Activated CD4-positive, CD25-positive, alpha-beta regulatory T cell treated with anti-CD3 and anti-CD28 coated beads, Interleukin-2, amount 50 U/mL, for 72 hours (primary cell): Measurements from ENCODE around the gene OXT.
"Not testable (repeated sequence)": the region's sequence is repeated elsewhere in the genome, so short reads cannot be mapped to it uniquely, and the experiment has no call there.

Experiments used
- DNase-seq: peaks from one replicate; pipeline ENCODE4 v3.0.0; 2021

The OXT gene

DNA sequence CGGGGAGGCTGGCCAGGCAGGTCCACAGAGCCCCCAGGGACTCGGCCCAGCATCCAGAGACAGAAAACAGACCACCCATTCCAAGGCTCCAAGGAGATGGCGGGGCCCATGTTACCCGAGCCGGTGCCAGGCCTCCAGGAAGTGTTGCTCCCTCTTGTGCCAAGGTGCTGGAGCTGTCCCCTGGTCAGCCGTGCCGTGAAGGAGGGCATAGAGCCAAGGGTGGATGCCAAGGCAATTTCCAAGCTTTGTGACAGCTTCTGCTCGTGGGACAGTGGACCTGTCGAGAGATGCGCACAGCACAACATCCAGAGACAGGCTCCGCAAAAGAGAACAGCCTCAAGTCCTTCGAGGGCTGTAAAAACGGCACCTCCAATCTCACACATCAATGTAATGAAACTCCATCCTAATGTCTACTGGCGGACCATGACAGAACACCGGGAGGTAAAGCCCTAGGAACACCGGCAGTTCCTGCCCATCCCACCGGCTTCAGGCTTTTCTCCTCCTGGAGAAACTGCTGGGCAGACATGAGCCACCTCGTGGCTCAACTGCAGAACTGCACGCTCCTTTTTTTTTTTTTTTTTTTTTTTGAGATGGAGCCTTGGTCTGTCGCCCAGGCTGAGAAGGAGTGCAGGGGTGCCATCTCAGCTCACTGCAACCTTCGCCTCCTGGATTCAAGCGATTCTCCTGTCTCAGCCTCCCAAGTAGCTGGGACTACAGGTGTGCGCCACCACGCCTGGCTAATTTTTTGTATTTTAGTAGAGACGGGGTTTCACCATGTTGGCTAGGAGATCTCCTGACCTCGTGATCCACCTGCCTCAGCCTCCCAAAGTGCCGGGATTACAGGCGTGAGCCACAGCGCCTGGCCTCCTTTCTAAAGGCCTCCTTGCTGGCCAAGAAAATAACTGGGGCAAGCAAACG is 44.0 kb downstream of the OXT start:
- DNase-seq = no peak

DNA sequence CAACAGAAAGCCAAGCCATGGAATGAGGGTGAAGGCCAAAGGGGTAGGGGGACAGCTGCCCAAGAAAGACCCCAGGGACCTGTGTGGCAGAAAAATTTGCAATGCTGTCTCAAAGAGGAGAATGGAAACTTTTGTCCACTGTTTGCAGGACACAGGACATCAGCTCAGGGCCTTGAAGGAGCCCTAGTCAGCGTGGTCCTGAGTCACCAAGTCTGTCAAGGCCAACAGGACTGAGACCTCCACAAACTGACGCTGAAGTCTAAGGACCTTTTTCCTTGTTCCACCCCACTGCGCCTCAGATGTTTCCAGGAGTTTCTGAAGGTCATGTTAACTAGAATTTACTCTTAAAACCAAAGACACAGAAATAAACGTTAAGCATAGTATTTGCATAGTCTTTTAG is 44.9 kb downstream of the OXT start:
- DNase-seq = no peak

GRCh38 chr20:3117839-3118379 is 46.5 kb downstream of the OXT start:
- not testable (repeated sequence) for DNase-seq

- DNase-seq = no peak
These were observed 47.6 kb downstream of the OXT start for GRCh38 chr20:3119044-3119443.

DNA sequence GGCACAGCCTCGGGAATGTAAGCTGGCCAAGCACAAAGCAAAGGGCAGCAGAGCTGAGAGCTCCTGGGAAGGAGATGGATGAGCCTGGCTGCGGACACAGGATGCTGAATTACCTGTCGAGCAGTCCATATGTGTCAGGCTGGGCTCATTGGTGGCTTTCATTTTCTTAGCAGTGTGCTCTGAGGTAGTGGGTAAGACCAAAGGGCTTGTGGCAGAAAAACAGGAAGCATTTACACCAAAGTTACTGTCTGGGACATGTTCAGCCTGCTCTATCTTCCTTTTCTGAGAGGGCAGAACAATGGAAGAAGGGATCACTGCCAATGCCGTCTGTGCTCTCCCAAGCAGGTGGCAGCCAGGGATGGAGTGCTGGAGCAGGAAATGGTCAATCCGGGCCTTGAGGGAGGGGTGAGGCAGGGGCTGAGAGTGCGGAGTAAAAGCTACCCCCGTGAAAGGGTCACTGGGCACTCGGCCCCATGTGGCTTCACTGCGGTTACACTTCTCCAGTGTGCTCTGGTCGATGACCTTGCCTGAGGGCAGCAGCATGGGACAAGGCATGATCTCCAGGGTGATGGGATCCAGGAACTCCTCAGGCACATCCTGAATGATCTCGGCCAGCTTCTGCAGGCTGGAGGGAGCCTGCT is 50.0 kb downstream of the OXT start:
- no peak for DNase-seq
